GM18909 (cell line): ENCODE results near the gene TMEM18.
"Not testable (repeated sequence)": the region's sequence is repeated elsewhere in the genome, so short reads cannot be mapped to it uniquely, and the experiment has no call there.

Experiments used
- ATAC-seq: cut with Tn5 transposase; IDR thresholded peaks from one replicate; pipeline ENCODE4 v1.9.1; 2021; ENCODE audit warnings: mild to moderate bottlenecking; ENCODE audit not compliant: unreplicated experiment, poor library complexity

TMEM18 gene

GRCh38 chr2:677056-677958, at the start of gene TMEM18:
TSS of gene TMEM18 (minus strand) at chr2:677406. CDS start at chr2:677345, 61 bp downstream.
- ATAC-seq = peak; percentile 61

- ATAC-seq = peak; percentile 86
Measured at GRCh38 chr2:726169-726568, 49.0 kb upstream of the TMEM18 start.

GRCh38 chr2:725468-725867, 48.3 kb upstream of the TMEM18 start:
- no peak for ATAC-seq

- no peak for ATAC-seq
Measured at GRCh38 chr2:723761-724160, 46.6 kb upstream of the TMEM18 start.

GRCh38 chr2:720842-721241, 43.6 kb upstream of the TMEM18 start:
- ATAC-seq = no peak

GRCh38 chr2:719734-720133, 42.5 kb upstream of the TMEM18 start:
- ATAC-seq = no peak

GRCh38 chr2:719191-719590, 42.0 kb upstream of the TMEM18 start:
- ATAC-seq = no peak

- ATAC-seq = no peak
Measured at GRCh38 chr2:717661-718060, 40.5 kb upstream of the TMEM18 start.

- no peak for ATAC-seq
Measured at GRCh38 chr2:715854-716560, 38.8 kb upstream of the TMEM18 start.

GRCh38 chr2:715038-715437, 37.8 kb upstream of the TMEM18 start:
- no peak for ATAC-seq

- peak; percentile 99 for ATAC-seq
Measured at GRCh38 chr2:714005-714741, 37.0 kb upstream of the TMEM18 start.

- no peak for ATAC-seq
Measured at GRCh38 chr2:710867-711665, 33.9 kb upstream of the TMEM18 start.

GRCh38 chr2:709138-709765, 32.0 kb upstream of the TMEM18 start:
- ATAC-seq = no peak

GRCh38 chr2:708667-709066, 31.5 kb upstream of the TMEM18 start:
- no peak for ATAC-seq

- ATAC-seq = peak; percentile 96
Measured at GRCh38 chr2:705971-706511, 28.8 kb upstream of the TMEM18 start.

- not testable (repeated sequence) for ATAC-seq
Measured at GRCh38 chr2:702765-703164, 25.6 kb upstream of the TMEM18 start.

- no peak for ATAC-seq
Measured at GRCh38 chr2:696999-697627, 19.9 kb upstream of the TMEM18 start.

- ATAC-seq = peak; percentile 99
Measured at GRCh38 chr2:696463-696862, 19.3 kb upstream of the TMEM18 start.
